LNCaP clone FGC (cell line): ENCODE data around the gene DDX27.
"Not testable (repeated sequence)": the region's sequence is repeated elsewhere in the genome, so short reads cannot be mapped to it uniquely, and the experiment has no call there.

Experiments
- DNase-seq: peaks from one replicate; pipeline ENCODE4 v3.0.0-alpha.2; 2011; ENCODE audit warnings: low read depth
- H3K4me3 ChIP-seq: 2 replicates; pipeline ENCODE4 v1.5.1; 2011; ENCODE audit warnings: mild to moderate bottlenecking, low read depth, low read length, control low read depth
- TF ChIP-seq, protein P1 (sequence below): IDR thresholded peaks from 2 replicates; pipeline ENCODE4 v1.5.1; 2012; ENCODE audit warnings: mild to moderate bottlenecking; ENCODE audit not compliant: control insufficient read depth, insufficient read depth; ENCODE audit errors: extremely low read depth

Gene DDX27

DNA sequence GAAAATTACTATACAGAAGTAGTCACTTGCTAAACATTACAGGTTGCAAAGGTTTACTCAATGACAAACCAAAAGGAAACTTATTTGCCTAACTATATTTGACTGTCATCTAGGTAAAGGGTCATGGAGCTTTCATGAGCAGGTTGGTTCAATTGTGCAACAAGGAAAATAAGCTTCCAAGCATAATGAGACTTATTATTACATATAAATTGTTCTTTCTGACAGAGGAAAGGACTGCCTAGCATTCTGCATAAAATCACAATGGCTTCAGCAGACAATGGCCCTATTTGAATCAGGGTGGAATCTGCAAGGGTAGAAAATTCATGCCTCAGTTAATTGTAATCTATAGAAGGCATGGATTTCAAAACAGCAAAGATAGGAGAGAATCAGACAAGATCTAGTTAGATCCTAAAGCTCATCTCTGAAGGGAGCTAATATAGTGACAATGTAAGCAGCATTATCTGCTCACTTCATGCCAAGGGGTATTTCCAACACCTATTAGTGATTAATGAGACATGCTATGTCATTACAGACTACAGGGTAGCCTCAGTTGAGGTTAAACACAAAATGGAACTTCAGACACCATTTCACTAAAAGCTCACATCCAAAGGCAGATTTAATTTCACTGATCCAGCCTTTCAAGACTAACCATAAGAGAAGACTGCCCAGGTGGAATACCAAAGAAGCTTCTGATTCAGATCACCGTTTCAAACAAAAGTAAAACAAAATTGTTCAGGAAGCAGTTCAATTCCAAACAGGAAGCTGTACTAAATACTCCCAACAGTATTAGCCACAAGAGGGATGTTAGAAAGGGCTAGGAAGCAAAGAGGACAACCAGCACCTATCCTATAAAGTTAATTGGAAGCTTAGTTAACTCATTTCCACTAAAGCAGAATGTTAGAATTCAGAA lies 39.6 kb upstream of the DDX27 start:
- peak overlapping the region; percentile 8 for H3K4me3 ChIP-seq
- no peak for DNase-seq
- TF ChIP-seq, protein P1, sequence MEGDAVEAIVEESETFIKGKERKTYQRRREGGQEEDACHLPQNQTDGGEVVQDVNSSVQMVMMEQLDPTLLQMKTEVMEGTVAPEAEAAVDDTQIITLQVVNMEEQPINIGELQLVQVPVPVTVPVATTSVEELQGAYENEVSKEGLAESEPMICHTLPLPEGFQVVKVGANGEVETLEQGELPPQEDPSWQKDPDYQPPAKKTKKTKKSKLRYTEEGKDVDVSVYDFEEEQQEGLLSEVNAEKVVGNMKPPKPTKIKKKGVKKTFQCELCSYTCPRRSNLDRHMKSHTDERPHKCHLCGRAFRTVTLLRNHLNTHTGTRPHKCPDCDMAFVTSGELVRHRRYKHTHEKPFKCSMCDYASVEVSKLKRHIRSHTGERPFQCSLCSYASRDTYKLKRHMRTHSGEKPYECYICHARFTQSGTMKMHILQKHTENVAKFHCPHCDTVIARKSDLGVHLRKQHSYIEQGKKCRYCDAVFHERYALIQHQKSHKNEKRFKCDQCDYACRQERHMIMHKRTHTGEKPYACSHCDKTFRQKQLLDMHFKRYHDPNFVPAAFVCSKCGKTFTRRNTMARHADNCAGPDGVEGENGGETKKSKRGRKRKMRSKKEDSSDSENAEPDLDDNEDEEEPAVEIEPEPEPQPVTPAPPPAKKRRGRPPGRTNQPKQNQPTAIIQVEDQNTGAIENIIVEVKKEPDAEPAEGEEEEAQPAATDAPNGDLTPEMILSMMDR, result no peak

DNA sequence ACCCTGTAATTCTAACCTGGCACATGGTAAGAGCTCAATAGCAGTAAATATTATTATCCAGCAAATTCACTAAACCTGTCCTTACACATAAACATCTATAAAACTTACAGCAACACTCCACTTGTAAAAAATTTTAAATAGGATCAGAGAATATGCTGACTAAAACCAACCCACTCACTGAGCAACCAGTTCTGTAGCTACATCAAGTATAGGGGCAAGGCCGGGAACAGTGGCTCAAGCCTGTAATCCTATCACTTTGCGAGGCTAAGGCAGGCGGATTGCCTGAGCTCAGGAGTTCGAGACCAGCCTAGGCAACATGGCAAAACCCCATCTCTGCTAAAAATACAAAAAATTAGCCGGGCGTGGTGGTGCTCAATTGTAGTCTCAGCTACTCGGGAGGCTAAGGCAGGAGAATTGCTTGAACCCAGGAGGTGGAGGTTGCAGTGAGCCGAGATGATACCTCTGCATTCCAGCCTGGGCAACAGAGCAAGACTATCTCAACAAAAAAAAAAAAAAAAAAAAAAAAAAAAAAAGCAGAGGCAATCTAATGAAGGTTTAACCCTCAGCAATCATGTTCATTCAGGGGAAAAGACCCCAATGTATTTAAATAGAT lies 37.8 kb upstream of the DDX27 start:
- H3K4me3 ChIP-seq, result no peak overlapping the region
- TF ChIP-seq, protein P1, result no peak
- peak; percentile 58 for DNase-seq

DNA sequence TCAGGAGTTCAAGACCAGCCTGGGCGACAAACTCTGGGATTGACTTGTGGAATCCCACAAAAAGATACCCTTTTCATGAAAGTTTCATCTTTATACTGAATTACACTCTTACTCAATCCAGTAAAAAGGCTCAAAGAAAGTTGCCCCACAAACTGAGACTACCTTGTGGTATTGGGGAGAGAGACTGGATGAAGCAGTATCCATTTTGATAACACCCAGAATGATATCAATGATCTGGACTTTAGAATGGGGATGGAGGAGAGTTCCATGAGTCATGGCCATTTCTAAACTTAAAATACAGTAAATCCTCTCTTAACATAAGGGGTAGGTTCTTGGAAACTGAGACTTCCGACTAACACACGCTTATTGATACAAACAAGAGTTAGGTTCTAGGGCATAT lies 35.8 kb upstream of the DDX27 start:
- no peak for DNase-seq
- TF ChIP-seq, protein P1, result no peak

DNA sequence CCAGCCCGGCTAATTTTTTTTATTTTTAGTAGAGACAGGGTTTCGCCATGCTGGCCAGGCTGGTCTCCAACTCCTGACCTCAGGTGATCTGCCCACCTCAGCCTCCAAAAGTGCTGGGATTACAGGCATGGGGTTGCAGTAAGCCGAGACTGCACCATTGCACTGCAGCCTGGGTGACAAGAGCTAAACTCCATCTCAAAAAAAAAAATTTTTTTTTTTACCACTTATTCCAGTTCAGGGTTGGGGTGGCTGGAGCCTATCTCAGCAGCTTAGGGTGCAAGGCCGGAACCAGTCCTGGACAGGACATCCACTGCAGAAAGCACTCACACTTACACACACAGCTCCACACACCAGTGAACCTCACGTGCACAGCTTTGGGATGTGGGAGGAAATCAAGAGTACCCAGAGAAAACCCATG lies 35.1 kb upstream of the DDX27 start:
- not testable (repeated sequence) for DNase-seq, H3K4me3 ChIP-seq

More for the DNA sequence above, 35.8 kb upstream of the DDX27 start:
- H3K4me3 ChIP-seq, result no peak overlapping the region

DNA sequence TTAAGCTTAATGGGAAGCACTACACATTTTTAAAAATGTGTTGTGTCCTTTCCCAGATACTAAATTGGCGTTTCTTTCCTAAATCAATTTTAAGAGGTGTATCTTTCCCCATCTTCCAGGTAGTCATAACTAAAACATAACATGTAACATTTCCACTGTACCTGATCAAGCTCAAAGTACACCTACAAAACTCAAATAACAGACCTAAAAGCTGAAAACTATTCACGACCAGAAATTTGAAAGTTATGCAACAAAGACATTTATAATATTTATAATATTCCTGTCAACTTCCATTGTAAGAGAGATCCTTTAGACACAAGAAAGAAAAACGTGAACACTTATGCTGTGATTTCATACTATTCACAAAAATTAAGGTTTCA lies 34.5 kb upstream of the DDX27 start:
- DNase-seq, result no peak
- TF ChIP-seq, protein P1, result no peak
- H3K4me3 ChIP-seq, result no peak overlapping the region

DNA sequence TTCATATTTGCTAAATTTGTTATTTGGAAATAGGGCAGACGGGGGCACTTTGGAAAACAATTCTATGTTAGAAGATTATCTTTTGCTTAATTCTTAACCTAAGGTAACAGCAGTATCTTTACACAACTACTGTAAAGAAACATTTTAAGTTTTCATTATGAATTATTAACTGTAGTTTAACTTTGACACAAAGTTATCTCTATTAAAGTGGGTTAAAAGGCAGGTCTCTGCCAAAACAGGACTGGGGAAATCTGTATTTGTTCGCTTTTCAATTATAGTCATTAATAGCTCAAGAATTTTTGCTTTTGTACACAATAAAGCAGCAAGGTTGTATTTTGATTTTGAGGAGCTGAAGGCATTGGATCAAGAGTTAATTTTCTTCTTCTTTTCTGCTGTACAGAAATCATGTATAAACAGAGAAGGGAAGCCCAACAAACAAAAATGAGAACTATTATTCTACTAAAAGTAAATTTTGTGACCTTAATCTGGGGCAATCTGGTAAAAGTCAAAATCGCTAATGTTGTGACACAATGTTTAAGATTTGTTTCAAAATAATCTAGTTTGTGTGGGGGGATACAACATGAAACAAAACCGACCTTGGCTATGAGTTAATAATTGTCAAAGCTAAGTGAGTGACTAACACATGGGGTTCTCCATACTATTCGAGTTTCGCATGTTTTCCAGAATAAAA lies 34.0 kb upstream of the DDX27 start:
- H3K4me3 ChIP-seq, result no peak overlapping the region; the same call in 1 of the 2 replicates
- DNase-seq, result no peak
- TF ChIP-seq, protein P1, result no peak
